GM21825 (cell line): Measurements from ENCODE around the gene TMEM272.

ENCODE experiments used
- ATAC-seq: cut with Tn5 transposase; IDR thresholded peaks from one replicate; pipeline ENCODE4 v1.9.1; 2021; ENCODE audit warnings: mild to moderate bottlenecking, moderate library complexity; ENCODE audit not compliant: unreplicated experiment

Gene TMEM272

GRCh38 chr13:51844862-51845573 lies at the start of gene TMEM272:
TSS of gene TMEM272 (minus strand) at chr13:51845177. CDS start at chr13:51838530, 6,647 bp downstream.
- ATAC-seq: no peak

GRCh38 chr13:51894239-51894638 lies 49.3 kb upstream of the TMEM272 start:
- no peak for ATAC-seq

- ATAC-seq: no peak
Observed at GRCh38 chr13:51892657-51893056, 47.7 kb upstream of the TMEM272 start.

- ATAC-seq: no peak
Observed at GRCh38 chr13:51887468-51887867, 42.5 kb upstream of the TMEM272 start.

- ATAC-seq: no peak
Observed at GRCh38 chr13:51885651-51886050, 40.7 kb upstream of the TMEM272 start.

GRCh38 chr13:51883226-51883600 lies 38.2 kb upstream of the TMEM272 start:
- no peak for ATAC-seq

GRCh38 chr13:51882570-51883225 lies 37.7 kb upstream of the TMEM272 start:
- ATAC-seq: no peak

GRCh38 chr13:51881296-51881695 lies 36.3 kb upstream of the TMEM272 start:
- ATAC-seq: no peak

- ATAC-seq: no peak
Observed at GRCh38 chr13:51879133-51879532, 34.2 kb upstream of the TMEM272 start.

- ATAC-seq: no peak
Observed at GRCh38 chr13:51874651-51875050, 29.7 kb upstream of the TMEM272 start.

- ATAC-seq: no peak
Observed at GRCh38 chr13:51873837-51874236, 28.9 kb upstream of the TMEM272 start.

- no peak for ATAC-seq
Observed at GRCh38 chr13:51873117-51873798, 28.3 kb upstream of the TMEM272 start.

- ATAC-seq: no peak
Observed at GRCh38 chr13:51870616-51871015, 25.6 kb upstream of the TMEM272 start.

GRCh38 chr13:51869916-51870315 lies 24.9 kb upstream of the TMEM272 start:
- no peak for ATAC-seq

- no peak for ATAC-seq
Observed at GRCh38 chr13:51867062-51867461, 22.1 kb upstream of the TMEM272 start.

- no peak for ATAC-seq
Observed at GRCh38 chr13:51865838-51866237, 20.9 kb upstream of the TMEM272 start.

GRCh38 chr13:51862957-51863356 lies 18.0 kb upstream of the TMEM272 start:
- ATAC-seq: no peak

- ATAC-seq: no peak
Observed at GRCh38 chr13:51861723-51862300, 16.8 kb upstream of the TMEM272 start, which contains the start of gene CCDC70. TSS of gene CCDC70 (plus strand) at chr13:51861969. CDS start at chr13:51865412, 3,443 bp downstream.

- no peak for ATAC-seq
Observed at GRCh38 chr13:51858433-51859247, 13.7 kb upstream of the TMEM272 start.

GRCh38 chr13:51856998-51857397 lies 12.0 kb upstream of the TMEM272 start:
- no peak for ATAC-seq
